HUES6 (cell line): ENCODE data around the gene ZBTB38.

Source experiments
- H3K27ac ChIP-seq: 2 replicates; pipeline ENCODE4 v1.7.0; 2013; ENCODE audit warnings: low read depth, mild to moderate bottlenecking, low read length, inconsistent platforms
- H3K27me3 ChIP-seq: 2 replicates; pipeline ENCODE4 v1.6.1; 2013; ENCODE audit warnings: low read length; ENCODE audit not compliant: control insufficient read depth, insufficient read depth
- H3K36me3 ChIP-seq: 2 replicates; pipeline ENCODE4 v1.6.1; 2013; ENCODE audit warnings: low read length; ENCODE audit not compliant: control insufficient read depth, insufficient read depth
- H3K4me1 ChIP-seq: 2 replicates; pipeline ENCODE4 v1.6.1; 2013; ENCODE audit warnings: low read length; ENCODE audit not compliant: control insufficient read depth, insufficient read depth
- H3K4me3 ChIP-seq: 2 replicates; pipeline ENCODE4 v1.5.1; 2013; ENCODE audit warnings: low read depth, low read length
- H3K9ac ChIP-seq: one replicate; pipeline ENCODE4 v1.6.1; 2013; ENCODE audit warnings: mild to moderate bottlenecking, low read length
- H3K9me3 ChIP-seq: 2 replicates; pipeline ENCODE4 v1.6.1; 2013; ENCODE audit warnings: low read depth, low read length; ENCODE audit not compliant: control insufficient read depth, insufficient read depth

ZBTB38 gene

GRCh38 chr3:141413391-141413790, 45.1 kb downstream of the ZBTB38 start:
- H3K36me3 ChIP-seq: peaks cover 17% of the 10 kb centered on the region
- no peak overlapping the region for H3K27ac ChIP-seq

GRCh38 chr3:141413801-141414689, 45.7 kb downstream of the ZBTB38 start:
- no peaks in the 10 kb centered on the region for H3K9me3 ChIP-seq
- peaks cover 15% of the 10 kb centered on the region; the same call in 1 of the 2 replicates for H3K27me3 ChIP-seq
- H3K4me3 ChIP-seq: no peak overlapping the region
- H3K36me3 ChIP-seq: peaks cover 23% of the 10 kb centered on the region
- no peak overlapping the region for H3K27ac ChIP-seq
- H3K9ac ChIP-seq: no peak overlapping the region
- H3K4me1 ChIP-seq: peaks cover 36% of the 10 kb centered on the region

More at GRCh38 chr3:141413391-141413790, 45.1 kb downstream of the ZBTB38 start:
- Histone ChIP-seq H3K9me3 (no peaks in the 10 kb centered on the region), H3K9ac (no peak overlapping the region), H3K4me1 (peaks cover 36% of the 10 kb centered on the region), H3K27me3 (peaks cover 18% of the 10 kb centered on the region; the same call in 1 of the 2 replicates), H3K4me3 (no peak overlapping the region)

- Histone ChIP-seq H3K4me3 (no peak overlapping the region), H3K36me3 (peaks cover 23% of the 10 kb centered on the region), H3K9ac (no peak overlapping the region), H3K9me3 (no peaks in the 10 kb centered on the region), H3K4me1 (peaks cover 28% of the 10 kb centered on the region), H3K27me3 (peaks cover 15% of the 10 kb centered on the region; the same call in 1 of the 2 replicates), H3K27ac (no peak overlapping the region)
Observed at GRCh38 chr3:141414800-141415462, 46.6 kb downstream of the ZBTB38 start.

GRCh38 chr3:141415953-141416352, 47.6 kb downstream of the ZBTB38 start:
- H3K9me3 ChIP-seq: no peaks in the 10 kb centered on the region
- peaks cover 23% of the 10 kb centered on the region for H3K36me3 ChIP-seq
- peaks cover 5% of the 10 kb centered on the region; the same call in 1 of the 2 replicates for H3K27me3 ChIP-seq
- peaks cover 20% of the 10 kb centered on the region for H3K4me1 ChIP-seq
- H3K4me3 ChIP-seq: no peak overlapping the region
- no peak overlapping the region for H3K9ac ChIP-seq
- no peak overlapping the region for H3K27ac ChIP-seq
